ENCODE results near the gene SLC25A11.

DNA sequence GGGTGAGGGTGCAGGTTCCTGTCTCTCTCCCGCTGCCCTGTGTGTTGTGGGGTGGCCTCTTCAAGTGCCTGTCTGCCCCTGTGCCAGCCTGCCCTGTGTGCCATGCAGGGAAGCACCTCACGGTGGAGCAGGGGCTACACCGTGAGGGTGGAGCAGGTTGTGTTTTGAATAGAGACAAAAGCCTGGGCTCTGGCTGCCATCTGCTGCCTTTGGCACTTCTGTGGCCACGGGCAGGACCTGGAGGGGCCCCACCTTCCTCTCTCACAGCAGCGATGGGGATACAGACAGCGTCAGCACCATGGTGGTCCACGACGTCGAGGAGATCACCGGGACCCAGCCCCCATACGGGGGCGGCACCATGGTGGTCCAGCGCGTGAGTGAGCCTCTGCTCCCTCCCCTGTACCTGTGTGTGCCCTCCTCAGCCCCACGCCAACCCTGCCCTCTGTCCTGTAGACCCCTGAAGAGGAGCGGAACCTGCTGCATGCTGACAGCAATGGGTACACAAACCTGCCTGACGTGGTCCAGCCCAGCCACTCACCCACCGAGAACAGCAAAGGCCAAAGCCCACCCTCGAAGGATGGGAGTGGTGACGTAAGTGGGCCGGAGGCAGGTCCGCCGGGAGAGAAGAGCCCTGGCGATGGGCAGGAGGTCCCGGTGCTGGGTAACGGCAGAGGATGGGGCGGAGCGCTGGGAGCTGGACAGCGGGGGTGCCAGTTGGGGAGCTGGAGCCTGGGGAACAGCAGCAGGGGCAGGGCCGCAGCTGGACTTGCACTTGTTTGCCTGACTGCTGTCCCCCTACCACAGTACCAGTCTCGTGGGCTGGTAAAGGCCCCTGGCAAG lies 45.9 kb downstream of the SLC25A11 start:
- TF ChIP-seq, protein P1, sequence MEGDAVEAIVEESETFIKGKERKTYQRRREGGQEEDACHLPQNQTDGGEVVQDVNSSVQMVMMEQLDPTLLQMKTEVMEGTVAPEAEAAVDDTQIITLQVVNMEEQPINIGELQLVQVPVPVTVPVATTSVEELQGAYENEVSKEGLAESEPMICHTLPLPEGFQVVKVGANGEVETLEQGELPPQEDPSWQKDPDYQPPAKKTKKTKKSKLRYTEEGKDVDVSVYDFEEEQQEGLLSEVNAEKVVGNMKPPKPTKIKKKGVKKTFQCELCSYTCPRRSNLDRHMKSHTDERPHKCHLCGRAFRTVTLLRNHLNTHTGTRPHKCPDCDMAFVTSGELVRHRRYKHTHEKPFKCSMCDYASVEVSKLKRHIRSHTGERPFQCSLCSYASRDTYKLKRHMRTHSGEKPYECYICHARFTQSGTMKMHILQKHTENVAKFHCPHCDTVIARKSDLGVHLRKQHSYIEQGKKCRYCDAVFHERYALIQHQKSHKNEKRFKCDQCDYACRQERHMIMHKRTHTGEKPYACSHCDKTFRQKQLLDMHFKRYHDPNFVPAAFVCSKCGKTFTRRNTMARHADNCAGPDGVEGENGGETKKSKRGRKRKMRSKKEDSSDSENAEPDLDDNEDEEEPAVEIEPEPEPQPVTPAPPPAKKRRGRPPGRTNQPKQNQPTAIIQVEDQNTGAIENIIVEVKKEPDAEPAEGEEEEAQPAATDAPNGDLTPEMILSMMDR (IDR thresholded peaks at IDR 0.05): no peak
- no peak for TF ChIP-seq POLR2AphosphoS5 (IDR thresholded peaks at IDR 0.05; ENCODE audit: insufficient read depth in 1 of 2, low read depth in 1 of 2)
- TF ChIP-seq POLR2A (IDR thresholded peaks at IDR 0.05): no peak

Measured in vagina (tissue), 2 donors.